AG08396 (cell line): Measurements from ENCODE around the gene IZUMO1R.
"Not testable (repeated sequence)": the region's sequence is repeated elsewhere in the genome, so short reads cannot be mapped to it uniquely, and the experiment has no call there.

Experiments used
- DNase-seq: peaks from one replicate; pipeline ENCODE4 v3.0.0; 2012; ENCODE audit warnings: low spot score, mixed read lengths

Gene IZUMO1R

DNA sequence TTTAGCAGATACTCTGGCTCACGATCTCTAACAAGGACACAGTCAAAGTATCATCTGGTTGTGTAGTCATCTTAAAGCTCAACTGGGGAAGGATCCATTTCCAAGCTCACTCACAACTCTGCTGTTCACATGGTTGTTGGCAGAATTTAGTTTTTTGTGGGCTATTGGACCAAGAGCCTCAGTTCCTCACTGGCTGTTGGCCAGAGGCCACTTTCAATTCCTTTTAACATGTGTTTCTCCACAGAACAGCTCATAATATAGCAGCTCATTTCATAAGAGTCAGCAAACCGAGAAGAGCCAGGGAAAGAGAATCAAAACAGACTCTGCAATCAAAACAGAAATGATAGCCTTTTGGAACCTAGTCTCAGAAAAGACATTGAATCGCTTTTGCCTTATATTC is 22.6 kb downstream of the IZUMO1R start:
- no peak for DNase-seq

DNA sequence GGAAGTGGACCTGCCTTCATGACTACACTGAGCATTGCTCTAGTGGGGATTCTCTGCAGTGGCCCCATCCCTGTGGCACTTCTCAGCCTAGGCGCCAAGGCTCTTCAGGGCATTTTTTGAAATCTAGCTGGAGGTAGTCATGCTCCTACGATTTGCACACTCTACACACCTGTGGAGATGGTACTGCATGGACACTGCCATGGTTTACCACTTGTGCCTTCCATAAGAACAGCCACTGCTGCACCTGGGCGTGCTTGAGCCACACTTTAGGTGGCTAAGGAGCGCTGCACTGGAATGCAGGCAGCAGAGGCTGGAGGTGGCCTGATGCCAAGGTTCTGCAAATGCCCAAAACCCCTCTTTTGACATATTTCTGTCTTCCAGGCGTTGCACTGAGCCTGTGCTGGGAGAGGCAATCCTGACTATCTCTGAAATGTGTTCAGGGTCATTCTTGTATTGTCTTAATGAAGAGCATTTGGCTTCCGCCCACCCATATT is 24.3 kb downstream of the IZUMO1R start:
- DNase-seq, result no peak

GRCh38 chr11:94329501-94329900 is 25.1 kb downstream of the IZUMO1R start:
- no peak for DNase-seq

- DNase-seq, result no peak
Measured at GRCh38 chr11:94330789-94331188, 26.4 kb downstream of the IZUMO1R start.

DNA sequence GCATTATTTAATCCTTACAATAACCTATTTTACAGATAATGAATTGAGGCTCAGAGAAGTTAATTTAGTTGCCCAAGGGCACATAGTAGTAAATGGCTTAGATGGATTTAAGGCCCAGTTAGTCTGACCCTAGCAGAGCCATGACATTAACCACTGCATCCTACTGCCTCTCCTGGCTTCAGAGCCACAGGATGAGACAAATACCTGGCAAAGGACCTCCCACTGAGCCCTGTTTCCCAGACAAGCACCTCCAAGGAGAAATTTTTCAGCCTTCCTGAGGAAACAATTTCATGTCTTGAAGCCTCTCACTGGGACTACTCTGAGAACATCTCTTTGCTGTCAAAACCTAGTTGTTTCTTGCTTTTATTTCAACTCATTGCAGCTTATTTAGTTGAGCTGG is 28.4 kb downstream of the IZUMO1R start:
- no peak for DNase-seq

DNA sequence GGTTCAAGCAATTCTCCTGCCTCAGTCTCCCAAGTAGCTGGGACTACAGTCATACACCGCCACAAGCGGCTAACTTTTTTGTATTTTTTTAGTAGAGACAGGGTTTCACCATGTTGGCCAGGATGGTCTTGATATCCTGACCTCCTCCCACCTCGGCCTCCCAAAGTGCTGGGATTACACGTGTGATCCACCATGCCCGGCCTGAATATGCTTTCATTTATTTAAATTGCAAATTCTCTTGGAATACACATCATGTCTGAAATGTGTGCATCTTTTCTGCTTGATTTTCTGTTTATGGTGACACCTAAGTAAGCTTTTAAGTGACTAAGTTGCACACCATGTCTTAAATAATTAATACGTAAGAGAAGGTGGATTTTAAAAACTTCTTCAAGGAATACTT is 31.7 kb downstream of the IZUMO1R start:
- DNase-seq, result no peak

DNA sequence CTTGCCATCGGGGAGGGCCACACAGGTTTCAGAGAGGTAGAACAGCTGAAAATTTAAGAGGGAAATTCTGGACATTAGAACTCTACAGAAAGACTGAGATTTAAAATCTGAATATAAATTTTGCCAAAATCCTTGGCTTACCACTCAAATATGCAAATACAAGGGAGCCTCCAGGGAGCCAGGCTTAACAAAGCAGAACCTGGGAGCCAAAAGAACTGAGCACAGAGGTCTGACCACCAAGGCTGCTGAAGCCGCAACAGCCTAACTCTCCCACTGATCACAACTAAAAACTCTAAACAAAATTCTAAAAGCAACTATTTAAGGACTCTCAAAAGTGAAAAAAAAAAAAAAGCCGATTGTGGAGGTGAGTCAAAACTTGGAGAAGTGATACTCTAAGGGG is 34.3 kb downstream of the IZUMO1R start:
- no peak for DNase-seq

DNA sequence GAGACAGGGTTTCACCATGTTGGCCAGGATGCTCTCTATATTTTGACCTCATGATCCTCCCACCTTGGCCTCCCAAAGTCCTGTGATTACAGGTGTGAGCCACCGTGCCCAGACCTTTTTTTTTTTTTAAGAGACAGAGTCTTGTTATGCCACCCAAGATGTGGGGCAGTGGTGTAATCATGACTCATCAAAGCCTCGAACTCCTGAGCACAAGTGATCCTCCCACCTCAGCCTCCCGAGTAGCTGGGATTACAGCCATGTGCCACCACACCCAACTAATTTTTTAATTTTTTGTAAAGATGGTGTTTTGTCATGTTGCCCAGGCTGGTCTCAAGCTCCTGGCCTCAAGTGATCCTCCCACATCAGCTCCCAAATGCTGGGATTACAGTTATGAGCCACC is 37.9 kb downstream of the IZUMO1R start:
- no peak for DNase-seq

DNA sequence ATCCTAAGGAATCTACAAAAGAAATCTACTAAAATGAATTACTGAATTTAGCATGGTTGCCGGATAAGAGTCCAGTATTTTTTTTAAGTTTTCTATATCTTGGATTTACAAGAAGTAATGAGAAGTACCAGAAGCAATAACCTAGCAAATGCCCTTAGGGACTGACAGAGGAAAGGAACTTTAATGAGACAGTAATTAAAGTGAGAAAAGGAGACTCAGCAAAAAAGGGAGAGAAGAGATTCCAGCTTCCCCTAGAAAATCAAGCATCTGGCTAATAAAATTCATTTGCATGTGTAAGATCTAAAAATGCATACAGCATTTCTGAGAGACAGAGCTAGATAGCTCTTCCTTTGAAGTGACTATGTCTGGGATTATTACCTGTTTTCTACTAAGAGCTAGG is 39.1 kb downstream of the IZUMO1R start:
- no peak for DNase-seq

DNA sequence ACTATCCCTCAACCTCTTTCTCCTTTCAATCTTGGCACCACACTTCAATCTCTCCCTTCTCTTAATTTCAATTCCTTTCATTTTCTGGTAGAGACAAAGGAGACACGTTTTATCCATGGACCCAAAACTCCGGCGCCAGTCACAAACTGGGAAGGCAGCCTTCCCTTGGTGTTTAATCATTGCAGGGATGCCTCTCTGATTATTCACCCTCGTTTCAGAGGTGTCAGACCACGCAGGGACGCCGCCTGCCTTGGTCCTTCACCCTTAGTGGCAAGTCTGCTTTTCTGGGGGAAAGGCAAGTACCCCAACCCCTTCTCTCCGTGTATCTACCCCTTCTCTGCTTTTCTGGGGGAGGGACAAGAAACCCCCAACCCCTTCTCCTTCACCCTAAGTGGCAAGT is 41.9 kb downstream of the IZUMO1R start:
- DNase-seq, result not testable (repeated sequence)

DNA sequence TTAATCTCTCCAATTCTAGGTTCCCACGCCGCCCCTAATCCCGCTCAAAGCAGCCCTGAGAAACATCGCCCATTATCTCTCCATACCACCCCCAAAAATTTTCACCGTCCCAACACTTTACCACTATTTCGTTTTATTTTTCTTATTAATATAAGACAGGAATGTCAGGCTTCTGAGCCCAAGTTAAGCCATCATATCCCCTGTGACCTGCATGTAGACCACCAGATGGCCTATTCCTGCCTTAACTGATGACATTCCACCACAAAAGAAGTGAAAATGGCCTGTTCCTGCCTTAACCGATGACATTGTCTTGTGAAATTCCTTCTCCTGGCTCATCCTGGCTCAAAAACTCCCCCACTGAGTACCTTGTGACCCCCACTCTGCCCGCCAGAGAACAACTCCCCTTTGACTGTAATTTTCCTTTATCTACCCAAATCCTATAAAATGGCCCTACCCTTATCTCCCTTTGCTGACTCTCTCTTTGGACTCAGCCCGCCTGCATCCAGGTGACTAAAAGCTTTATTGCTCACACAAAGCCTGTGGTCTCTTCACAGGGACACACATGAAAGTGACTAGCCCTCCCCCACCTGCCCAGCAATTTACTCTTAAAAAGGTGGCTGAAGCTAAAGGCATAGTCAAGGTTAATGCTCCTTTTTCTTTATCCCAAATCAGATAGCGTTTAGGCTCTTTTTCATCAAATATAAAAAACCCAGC is 46.6 kb downstream of the IZUMO1R start:
- DNase-seq, result not testable (repeated sequence)
